ENCODE measurements around the gene EVL. TPM values are rescaled to one million over a fixed set of nuclear protein-coding genes. Genes with fewer than 3 reads are reported as not detected.

The EVL gene
- total RNA-seq, 4 donors from 2014 or later, result 22.8 to 86.4 (median 45.2) TPM

DNA sequence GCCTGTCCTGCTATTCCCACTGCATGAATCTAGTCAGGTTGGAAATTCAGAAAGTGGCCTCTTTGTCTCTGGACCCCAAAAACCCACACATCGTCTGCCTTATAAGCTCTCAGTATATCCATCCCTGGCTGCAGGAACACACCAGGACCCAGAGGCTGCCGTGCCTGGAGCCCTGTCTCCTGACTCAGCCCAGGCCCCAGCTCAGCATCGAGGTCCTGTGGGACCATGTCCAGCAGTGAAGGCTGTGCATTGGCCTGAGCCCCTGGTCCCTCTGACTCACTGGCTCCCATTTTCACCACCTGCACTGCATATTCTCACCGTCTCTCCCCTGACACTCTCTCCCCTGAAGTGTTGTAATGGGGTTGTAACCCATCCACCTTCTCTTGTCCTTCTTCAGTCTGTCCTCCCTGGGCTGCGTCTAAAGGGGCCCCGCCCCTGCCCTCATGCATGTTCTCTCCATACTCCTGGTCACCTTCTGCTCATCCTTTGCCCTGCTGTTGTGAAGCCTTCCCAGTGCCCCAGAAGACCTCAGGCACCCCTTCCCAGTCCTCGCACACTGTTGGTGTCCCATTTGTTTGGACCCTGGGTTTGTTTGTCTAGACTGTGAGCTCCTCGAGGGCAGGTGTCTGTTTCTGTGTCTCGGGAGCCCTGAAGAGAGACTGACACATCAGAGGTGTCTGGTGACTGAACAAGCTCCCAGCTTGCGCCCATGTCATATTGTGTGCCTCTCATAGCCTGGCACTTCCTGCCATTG lies 43.8 kb downstream of the EVL start:
- intact Hi-C loops (cut with DNase I; ENCODE audit: low total_unique reads) (loop anchor here (1.0 to 5.0 kb wide), 3 partner anchors 57 to 122 kb away; no protein-coding TSS in a partner anchor), in situ Hi-C loops (cut with MboI; ENCODE audit: low pct_ligation_motif_present in 1 of 4, low pct_unique_long_range_greater_than_20kb in 1 of 4, low sequenced_read_pairs in 3 of 4) (loop anchor here in 3 of 4 donors (10.0 to 25.0 kb wide), 2 partner anchors 122 to 124 kb away; no protein-coding TSS in a partner anchor)
- peaks cover 7 to 39% (median 20%) of the 10 kb centered on the region in 4 donors for H3K4me1 ChIP-seq
- no peaks in the 10 kb centered on the region for H3K27me3 ChIP-seq
- TF ChIP-seq POLR2AphosphoS5 (IDR thresholded peaks at IDR 0.05) (no peak), POLR2A (IDR thresholded peaks at IDR 0.05) (no peak), EP300 (IDR thresholded peaks at IDR 0.05; ENCODE audit: low read depth) (no peak)
- TF ChIP-seq, protein P1, sequence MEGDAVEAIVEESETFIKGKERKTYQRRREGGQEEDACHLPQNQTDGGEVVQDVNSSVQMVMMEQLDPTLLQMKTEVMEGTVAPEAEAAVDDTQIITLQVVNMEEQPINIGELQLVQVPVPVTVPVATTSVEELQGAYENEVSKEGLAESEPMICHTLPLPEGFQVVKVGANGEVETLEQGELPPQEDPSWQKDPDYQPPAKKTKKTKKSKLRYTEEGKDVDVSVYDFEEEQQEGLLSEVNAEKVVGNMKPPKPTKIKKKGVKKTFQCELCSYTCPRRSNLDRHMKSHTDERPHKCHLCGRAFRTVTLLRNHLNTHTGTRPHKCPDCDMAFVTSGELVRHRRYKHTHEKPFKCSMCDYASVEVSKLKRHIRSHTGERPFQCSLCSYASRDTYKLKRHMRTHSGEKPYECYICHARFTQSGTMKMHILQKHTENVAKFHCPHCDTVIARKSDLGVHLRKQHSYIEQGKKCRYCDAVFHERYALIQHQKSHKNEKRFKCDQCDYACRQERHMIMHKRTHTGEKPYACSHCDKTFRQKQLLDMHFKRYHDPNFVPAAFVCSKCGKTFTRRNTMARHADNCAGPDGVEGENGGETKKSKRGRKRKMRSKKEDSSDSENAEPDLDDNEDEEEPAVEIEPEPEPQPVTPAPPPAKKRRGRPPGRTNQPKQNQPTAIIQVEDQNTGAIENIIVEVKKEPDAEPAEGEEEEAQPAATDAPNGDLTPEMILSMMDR (IDR thresholded peaks at IDR 0.05), result no peak
- no peak for DNase-seq
- no peak overlapping the region for H3K27ac ChIP-seq
- 75 to 83% methylated on average over 2 to 10 of the region's 10 CpGs for WGBS, 2 donors (ENCODE audit: low coverage in 1 of 2)
- H3K4me3 ChIP-seq, result no peak overlapping the region
- no peaks in the 10 kb centered on the region for H3K9me3 ChIP-seq
- no peaks in the 10 kb centered on the region for H3K36me3 ChIP-seq

DNA sequence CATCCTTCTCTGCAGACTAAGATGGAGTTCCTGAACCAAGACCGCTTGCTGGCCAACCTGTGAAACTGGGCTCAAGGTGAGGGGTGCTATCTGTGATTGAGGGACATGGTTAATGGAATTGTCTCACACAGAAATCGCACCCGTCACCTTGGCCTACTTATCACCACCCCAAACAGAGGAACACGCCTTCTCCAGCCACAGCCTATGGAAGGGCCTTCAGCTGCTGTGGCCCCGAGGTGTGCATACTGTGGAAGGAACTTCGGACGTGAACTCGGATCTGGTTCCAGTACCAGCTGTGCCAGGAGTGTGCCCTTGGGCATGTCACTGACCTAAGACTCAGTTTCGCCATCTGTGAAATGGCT lies 44.4 kb downstream of the EVL start:
- TF ChIP-seq EP300 (IDR thresholded peaks at IDR 0.05; ENCODE audit: low read depth) (no peak), POLR2A (IDR thresholded peaks at IDR 0.05) (no peak), POLR2AphosphoS5 (IDR thresholded peaks at IDR 0.05) (no peak)
- TF ChIP-seq, protein P1 (IDR thresholded peaks at IDR 0.05), result no peak
- WGBS, 2 donors (ENCODE audit: low coverage in 1 of 2), result 94% methylated on average over 9 of the region's 9 CpGs; no CpG with 5 or more reads in 1 of the 2 donors
- H3K27ac ChIP-seq, result no peak overlapping the region
- no peaks in the 10 kb centered on the region for H3K36me3 ChIP-seq
- no peaks in the 10 kb centered on the region for H3K9me3 ChIP-seq
- no peak for DNase-seq
- intact Hi-C loops (cut with DNase I; ENCODE audit: low total_unique reads), result loop anchor here (5.0 kb wide), 2 partner anchors 57 to 122 kb away; no protein-coding TSS in a partner anchor
- in situ Hi-C loops (cut with MboI; ENCODE audit: low pct_ligation_motif_present in 1 of 4, low pct_unique_long_range_greater_than_20kb in 1 of 4, low sequenced_read_pairs in 3 of 4), result loop anchor here in 3 of 4 donors (10.0 to 25.0 kb wide), 2 partner anchors 122 to 125 kb away; no protein-coding TSS in a partner anchor
- no peak overlapping the region for H3K4me3 ChIP-seq
- H3K4me1 ChIP-seq, result peaks cover 5 to 35% (median 16%) of the 10 kb centered on the region in 4 donors
- H3K27me3 ChIP-seq, result no peaks in the 10 kb centered on the region

DNA sequence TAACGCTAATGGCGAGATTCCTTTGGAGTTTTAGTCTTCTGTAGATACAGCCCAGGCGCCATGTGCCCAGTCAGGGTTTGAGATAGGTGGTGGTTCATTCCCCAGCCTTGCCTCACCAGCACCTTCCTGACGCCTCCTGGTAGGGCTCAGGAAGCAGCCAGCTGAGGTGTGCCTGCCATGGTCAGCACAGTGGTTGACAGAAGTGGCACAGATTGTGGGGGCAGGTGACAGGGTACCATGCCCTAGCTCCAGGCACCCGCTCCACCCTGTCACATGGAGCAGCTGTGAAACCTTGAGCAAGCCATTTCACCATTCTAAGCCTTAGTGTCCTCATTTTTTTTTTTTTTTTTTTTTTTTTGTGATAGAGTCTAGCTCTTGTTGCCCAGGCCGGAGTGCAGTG lies 45.6 kb downstream of the EVL start:
- peaks cover 5 to 24% (median 11%) of the 10 kb centered on the region in 4 donors for H3K4me1 ChIP-seq
- TF ChIP-seq POLR2A (IDR thresholded peaks at IDR 0.05), result no peak
- TF ChIP-seq EP300 (IDR thresholded peaks at IDR 0.05; ENCODE audit: low read depth), result no peak
- TF ChIP-seq, protein P1 (IDR thresholded peaks at IDR 0.05), result no peak
- no peak for TF ChIP-seq POLR2AphosphoS5 (IDR thresholded peaks at IDR 0.05)
- in situ Hi-C loops (cut with MboI; ENCODE audit: low pct_ligation_motif_present in 1 of 4, low pct_unique_long_range_greater_than_20kb in 1 of 4, low sequenced_read_pairs in 3 of 4) (loop anchor here in 2 of 4 donors (10.0 to 25.0 kb wide), 2 partner anchors 124 to 126 kb away; no protein-coding TSS in a partner anchor), intact Hi-C loops (cut with DNase I; ENCODE audit: low total_unique reads) (no loop called here)
- no peak for DNase-seq
- no peaks in the 10 kb centered on the region for H3K9me3 ChIP-seq
- H3K27me3 ChIP-seq, result no peaks in the 10 kb centered on the region
- no peak overlapping the region for H3K27ac ChIP-seq
- H3K4me3 ChIP-seq, result no peak overlapping the region
- WGBS, 2 donors (ENCODE audit: low coverage in 1 of 2), result 95 to 100% methylated on average over 2 to 6 of the region's 6 CpGs
- H3K36me3 ChIP-seq, result no peaks in the 10 kb centered on the region

DNA sequence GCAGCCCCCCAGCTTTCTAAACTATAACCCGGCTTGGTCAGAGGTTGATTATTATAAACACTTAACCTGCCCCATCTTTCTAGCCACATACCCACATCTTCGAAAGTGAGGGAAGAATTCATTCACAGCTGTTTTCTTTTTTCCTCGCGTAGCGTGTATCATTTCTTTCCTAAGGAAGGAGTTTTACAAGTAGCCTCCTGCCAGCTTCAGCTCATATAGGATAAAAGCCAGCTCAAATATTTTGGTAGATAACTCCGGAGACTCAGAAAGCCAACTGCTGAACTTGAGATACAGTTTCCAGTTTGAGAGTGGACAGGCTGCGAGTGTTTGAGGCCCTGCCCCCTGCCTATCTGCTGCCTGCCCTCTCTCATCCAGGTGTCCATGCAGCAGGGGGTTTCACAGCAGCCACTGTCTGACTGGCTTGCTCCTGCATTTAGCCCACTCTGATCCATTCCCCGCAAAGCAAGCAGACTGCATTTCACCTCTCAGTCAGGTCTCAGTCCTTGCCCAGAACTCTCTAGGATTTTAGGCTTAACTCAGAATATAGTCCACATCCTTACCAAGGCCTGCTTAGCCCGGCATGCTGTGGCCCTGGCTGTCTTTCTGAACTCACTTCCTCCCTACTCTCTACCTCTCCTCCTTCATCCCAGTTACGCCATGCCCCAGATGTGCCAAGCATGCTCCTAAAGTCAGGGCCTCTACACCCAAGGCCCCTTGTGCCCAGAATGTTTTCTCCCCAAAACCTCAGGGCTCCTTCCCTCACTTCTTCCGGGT lies 46.9 kb downstream of the EVL start:
- in situ Hi-C loops (cut with MboI; ENCODE audit: low pct_ligation_motif_present in 1 of 4, low pct_unique_long_range_greater_than_20kb in 1 of 4, low sequenced_read_pairs in 3 of 4) (loop anchor here in 2 of 4 donors (10.0 to 25.0 kb wide), 2 partner anchors 125 to 127 kb away; no protein-coding TSS in a partner anchor), intact Hi-C loops (cut with DNase I; ENCODE audit: low total_unique reads) (no loop called here)
- Histone ChIP-seq H3K4me3 (no peak overlapping the region), H3K27me3 (no peaks in the 10 kb centered on the region), H3K4me1 (peaks cover 5 to 11% (median 9%) of the 10 kb centered on the region in 4 donors), H3K27ac (no peak overlapping the region), H3K36me3 (no peaks in the 10 kb centered on the region), H3K9me3 (no peaks in the 10 kb centered on the region)
- 89 to 94% methylated on average over 8 to 11 of the region's 11 CpGs for WGBS, 2 donors (ENCODE audit: low coverage in 1 of 2)
- TF ChIP-seq, protein P1 (IDR thresholded peaks at IDR 0.05), result no peak
- TF ChIP-seq POLR2AphosphoS5 (IDR thresholded peaks at IDR 0.05) (no peak), EP300 (IDR thresholded peaks at IDR 0.05; ENCODE audit: low read depth) (no peak), POLR2A (IDR thresholded peaks at IDR 0.05) (no peak)
- no peak for DNase-seq
